ENCODE data around the gene CACNB2.

GRCh38 chr10:18226336-18226735 is 86.1 kb downstream of the CACNB2 start:
- TF ChIP-seq CTCF (conservative IDR thresholded peaks at IDR 0.05; ENCODE audit: low read depth, low read length), result no peak
- no peak for TF ChIP-seq EZH2 (IDR thresholded peaks at IDR 0.05; ENCODE audit: low read length, unreplicated experiment)
